ENCODE data around the gene ALDH3B1.
A peak's percentile ranks its signal among the peaks of the same experiment; 100 is the strongest.

ALDH3B1 gene

GRCh38 chr11:68021167-68021787 is 11.2 kb downstream of the ALDH3B1 start:
- TF ChIP-seq CTCF (conservative IDR thresholded peaks at IDR 0.05) (peak; percentile 58; the same call in 1 of the 2 replicates), ZFX (IDR thresholded peaks at IDR 0.05) (no peak)
- H3K27ac ChIP-seq = peak overlapping the region; percentile 42

DNA sequence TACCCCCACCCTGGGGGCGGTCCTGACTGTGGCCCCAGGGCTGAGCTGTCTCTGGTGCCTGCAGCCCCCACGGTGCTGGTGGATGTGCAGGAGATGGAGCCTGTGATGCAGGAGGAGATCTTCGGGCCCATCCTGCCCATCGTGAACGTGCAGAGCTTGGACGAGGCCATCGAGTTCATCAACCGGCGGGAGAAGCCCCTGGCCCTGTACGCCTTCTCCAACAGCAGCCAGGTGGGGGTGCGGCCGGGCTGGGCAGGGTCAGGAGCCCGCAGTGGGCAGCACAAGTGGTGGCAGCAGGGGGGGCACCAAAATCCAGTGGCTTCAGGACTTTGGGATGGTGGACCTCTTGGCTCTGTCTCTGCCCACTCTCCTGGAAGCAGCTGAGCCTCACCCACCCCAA is 12.4 kb downstream of the ALDH3B1 start:
- no peak overlapping the region for H3K27ac ChIP-seq

GRCh38 chr11:68024508-68024907 is 14.4 kb downstream of the ALDH3B1 start:
- H3K27ac ChIP-seq = no peak overlapping the region
- no peak for TF ChIP-seq ZFX (IDR thresholded peaks at IDR 0.05)
- TF ChIP-seq CTCF (conservative IDR thresholded peaks at IDR 0.05) = no peak

More for the DNA sequence above, 12.4 kb downstream of the ALDH3B1 start:
- TF ChIP-seq CTCF (conservative IDR thresholded peaks at IDR 0.05) (no peak), ZFX (IDR thresholded peaks at IDR 0.05) (no peak)

GRCh38 chr11:68025047-68025446 is 14.9 kb downstream of the ALDH3B1 start:
- TF ChIP-seq ZFX (IDR thresholded peaks at IDR 0.05) (no peak), CTCF (conservative IDR thresholded peaks at IDR 0.05) (no peak)
- H3K27ac ChIP-seq = no peak overlapping the region

DNA sequence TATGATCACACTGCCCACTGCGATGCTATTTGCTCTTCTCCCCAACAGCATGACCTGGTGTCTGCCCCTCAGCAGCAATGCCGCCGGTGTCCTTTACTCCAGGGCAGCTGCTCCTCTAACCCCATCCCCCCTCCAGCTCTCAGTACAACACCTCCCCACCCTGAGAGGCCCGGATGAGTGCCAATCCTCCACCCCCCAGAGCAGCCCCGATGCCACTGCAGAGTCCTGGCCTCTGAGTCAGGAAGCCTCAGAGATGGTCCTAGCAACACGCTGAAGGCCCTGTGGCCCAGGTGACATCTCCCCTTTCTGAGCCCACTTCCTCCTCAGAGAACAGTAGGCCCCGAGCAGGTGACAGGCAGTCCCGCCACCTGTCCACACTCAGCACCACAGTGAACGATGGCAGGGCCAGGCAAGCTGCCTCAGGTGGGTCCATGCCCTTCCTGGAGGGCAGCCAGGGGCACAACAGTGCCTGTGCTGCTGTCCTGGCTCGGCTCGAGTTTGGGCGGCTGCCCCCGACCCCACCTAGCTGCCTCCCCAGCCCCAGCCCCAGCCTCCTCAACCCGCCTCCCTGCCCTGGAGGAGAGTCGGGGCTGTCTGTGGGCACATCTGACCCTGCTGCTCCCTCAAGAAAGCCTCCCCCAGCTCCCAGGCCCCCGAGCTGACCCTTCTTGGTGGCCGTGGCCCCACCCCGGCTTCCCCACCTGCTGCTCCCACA is 16.4 kb downstream of the ALDH3B1 start:
- H3K27ac ChIP-seq = no peak overlapping the region

DNA sequence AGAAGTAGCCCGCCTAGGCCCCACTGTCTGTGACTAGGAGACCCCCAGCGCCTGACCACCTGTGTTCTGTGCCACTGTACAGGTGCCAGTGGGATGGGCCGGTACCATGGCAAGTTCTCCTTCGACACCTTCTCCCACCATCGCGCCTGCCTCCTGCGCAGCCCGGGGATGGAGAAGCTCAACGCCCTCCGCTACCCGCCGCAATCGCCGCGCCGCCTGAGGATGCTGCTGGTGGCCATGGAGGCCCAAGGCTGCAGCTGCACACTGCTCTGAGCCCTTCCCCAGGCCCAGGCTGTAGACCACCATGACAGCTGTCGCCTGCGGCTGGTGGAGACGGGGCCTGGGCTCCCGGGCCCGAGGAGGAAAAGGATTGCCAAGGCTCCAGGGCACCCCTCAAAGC is 17.5 kb downstream of the ALDH3B1 start:
- H3K27ac ChIP-seq = no peak overlapping the region
- TF ChIP-seq ZFX (IDR thresholded peaks at IDR 0.05) (no peak), CTCF (conservative IDR thresholded peaks at IDR 0.05) (no peak)

More for the DNA sequence above, 16.4 kb downstream of the ALDH3B1 start:
- TF ChIP-seq ZFX (IDR thresholded peaks at IDR 0.05) (no peak), CTCF (conservative IDR thresholded peaks at IDR 0.05) (no peak)

DNA sequence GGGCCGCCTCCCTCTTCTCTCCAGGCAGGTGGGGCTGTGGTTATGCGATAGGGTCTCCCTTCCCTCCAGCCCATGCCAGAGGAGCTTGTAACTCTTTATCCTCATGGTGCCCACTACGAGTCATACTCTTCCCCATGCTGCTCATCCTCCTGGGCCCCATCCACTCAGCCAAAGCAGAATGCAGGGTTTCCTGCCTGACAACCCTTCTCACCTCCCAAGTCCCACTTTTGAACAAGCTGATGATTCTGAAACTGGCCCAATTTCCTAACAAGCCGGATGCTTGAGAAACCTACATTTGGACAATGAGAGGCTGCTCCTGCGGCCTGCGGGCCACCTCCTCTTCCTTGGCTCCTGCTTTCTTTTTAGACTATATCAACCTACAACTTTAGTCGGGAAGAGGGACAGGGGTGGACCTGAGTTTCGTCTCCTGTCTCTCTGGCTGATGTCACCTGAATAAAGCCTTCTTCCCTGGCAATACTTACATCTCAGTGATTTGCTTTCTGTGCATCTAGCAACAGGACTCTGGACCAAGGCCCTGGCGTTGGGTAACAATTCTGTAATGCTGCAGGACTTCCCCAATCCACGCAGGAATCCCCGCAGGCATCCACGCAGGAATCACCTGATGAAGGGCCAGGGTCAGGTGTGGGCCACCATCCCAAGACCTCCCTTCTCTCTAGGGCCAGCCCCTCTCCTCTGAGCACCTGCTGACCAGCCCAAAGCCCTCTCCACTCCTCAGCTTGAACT is 18.8 kb downstream of the ALDH3B1 start:
- TF ChIP-seq CTCF (conservative IDR thresholded peaks at IDR 0.05) (no peak), ZFX (IDR thresholded peaks at IDR 0.05) (no peak)
- peak overlapping the region; percentile 88 for H3K27ac ChIP-seq
